ENCODE results near the gene STMP1. TPM values are rescaled to one million over a fixed set of nuclear protein-coding genes. Genes with fewer than 3 reads are reported as not detected.

The STMP1 gene
- polyA plus RNA-seq, 1 of the 3 experiments (the other 2 are of a cell fraction) = 26.0 TPM

DNA sequence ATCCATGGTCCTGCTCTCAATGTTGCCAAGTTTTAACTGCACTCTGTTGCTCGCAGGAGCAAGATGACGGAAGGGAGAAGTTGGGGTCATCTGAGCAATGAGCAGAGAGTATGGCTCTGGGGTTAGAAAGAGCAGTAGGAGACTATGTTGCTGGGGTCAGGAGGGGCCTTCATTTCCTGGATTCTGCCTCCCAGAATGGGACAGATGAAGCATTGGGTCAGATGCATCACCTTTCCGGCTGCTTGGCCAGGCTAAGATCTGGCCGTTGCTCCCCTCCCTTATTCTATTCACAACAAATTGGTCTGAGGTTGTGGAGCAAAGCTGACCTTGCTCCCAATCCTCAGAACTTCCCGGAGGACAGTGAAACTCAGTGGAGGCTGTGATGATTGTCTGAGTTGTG lies 22.4 kb downstream of the STMP1 start (continued):
- TF ChIP-seq RXRA (IDR thresholded peaks at IDR 0.05; ENCODE audit: borderline replicate concordance, low read depth) (no peak), SIN3A (IDR thresholded peaks at IDR 0.05; ENCODE audit: borderline replicate concordance, low read depth, low read length) (no peak), FOXJ3 (CRISPR knock-in tag; IDR thresholded peaks at IDR 0.05) (no peak)
- TF ChIP-seq, protein P1, sequence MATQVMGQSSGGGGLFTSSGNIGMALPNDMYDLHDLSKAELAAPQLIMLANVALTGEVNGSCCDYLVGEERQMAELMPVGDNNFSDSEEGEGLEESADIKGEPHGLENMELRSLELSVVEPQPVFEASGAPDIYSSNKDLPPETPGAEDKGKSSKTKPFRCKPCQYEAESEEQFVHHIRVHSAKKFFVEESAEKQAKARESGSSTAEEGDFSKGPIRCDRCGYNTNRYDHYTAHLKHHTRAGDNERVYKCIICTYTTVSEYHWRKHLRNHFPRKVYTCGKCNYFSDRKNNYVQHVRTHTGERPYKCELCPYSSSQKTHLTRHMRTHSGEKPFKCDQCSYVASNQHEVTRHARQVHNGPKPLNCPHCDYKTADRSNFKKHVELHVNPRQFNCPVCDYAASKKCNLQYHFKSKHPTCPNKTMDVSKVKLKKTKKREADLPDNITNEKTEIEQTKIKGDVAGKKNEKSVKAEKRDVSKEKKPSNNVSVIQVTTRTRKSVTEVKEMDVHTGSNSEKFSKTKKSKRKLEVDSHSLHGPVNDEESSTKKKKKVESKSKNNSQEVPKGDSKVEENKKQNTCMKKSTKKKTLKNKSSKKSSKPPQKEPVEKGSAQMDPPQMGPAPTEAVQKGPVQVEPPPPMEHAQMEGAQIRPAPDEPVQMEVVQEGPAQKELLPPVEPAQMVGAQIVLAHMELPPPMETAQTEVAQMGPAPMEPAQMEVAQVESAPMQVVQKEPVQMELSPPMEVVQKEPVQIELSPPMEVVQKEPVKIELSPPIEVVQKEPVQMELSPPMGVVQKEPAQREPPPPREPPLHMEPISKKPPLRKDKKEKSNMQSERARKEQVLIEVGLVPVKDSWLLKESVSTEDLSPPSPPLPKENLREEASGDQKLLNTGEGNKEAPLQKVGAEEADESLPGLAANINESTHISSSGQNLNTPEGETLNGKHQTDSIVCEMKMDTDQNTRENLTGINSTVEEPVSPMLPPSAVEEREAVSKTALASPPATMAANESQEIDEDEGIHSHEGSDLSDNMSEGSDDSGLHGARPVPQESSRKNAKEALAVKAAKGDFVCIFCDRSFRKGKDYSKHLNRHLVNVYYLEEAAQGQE (IDR thresholded peaks at IDR 0.05; ENCODE audit: low read depth, low read length) = no peak

GRCh38 chr7:135685306-135686084 lies 23.2 kb downstream of the STMP1 start:
- CTCF ChIA-PET = interaction anchor here (1.1 to 2.3 kb wide), 5 partner anchors 9 to 25 kb away, joined by 3 to 15 read pairs (median 6); no protein-coding TSS in a partner anchor
- Histone ChIP-seq H3K27ac (ENCODE audit: low read depth in 2 of 2, low read length in 1 of 2) (peak overlapping the region; percentile 34 to 59; a peak in 3 of 4 replicates), H3K4me1 (ENCODE audit: control insufficient read depth in 1 of 2, insufficient read depth in 2 of 2, low read depth in 1 of 2, low read length in 1 of 2) (peaks cover 37 to 38% of the 10 kb centered on the region in 2 experiments), H3K79me2 (ENCODE audit: insufficient read depth) (peaks cover 93% of the 10 kb centered on the region), H4K20me1 (ENCODE audit: insufficient read depth) (no peaks in the 10 kb centered on the region; the same call in 1 of the 2 replicates), H3K36me3 (replicated peaks in 1 of 2; ENCODE audit: control insufficient read depth in 1 of 2, insufficient read depth in 2 of 2, low read length in 1 of 2) (peaks cover 14 to 27% of the 10 kb centered on the region in 2 experiments), H2AFZ (ENCODE audit: low read depth) (no peak overlapping the region), H3K9ac (peak overlapping the region; percentile 19; the same call in 1 of the 2 replicates), H3K4me3 (ENCODE audit: low read depth in 2 of 2, low read length in 1 of 2) (no peak overlapping the region), H3F3A (replicated peaks; ENCODE audit: insufficient read depth) (peaks cover 15% of the 10 kb centered on the region), H3K9me3 (no peaks in the 10 kb centered on the region), H3K27me3 (ENCODE audit: insufficient read depth) (no peaks in the 10 kb centered on the region), H3K9me2 (no peaks in the 10 kb centered on the region), H3K4me2 (peak overlapping the region; percentile 56)
- WGBS (ENCODE audit: low lambda C conversion rate) = 79% methylated on average over 9 of the region's 9 CpGs
- POLR2A ChIA-PET = no interaction called here
- DNase-seq = no peak
- TF ChIP-seq, protein P1 (IDR thresholded peaks at IDR 0.05; ENCODE audit: low read depth, low read length) = 0 out of 2 replicates have a peak, but pooled peaks have one; percentile 11
- no peak for TF ChIP-seq CHD2 (IDR thresholded peaks at IDR 0.05; ENCODE audit: low read length, partially characterized antibody)
- TF ChIP-seq NFIC (IDR thresholded peaks at IDR 0.05; ENCODE audit: borderline replicate concordance) = peak; percentile 25; the same call in 1 of the 2 replicates
- no peak for TF ChIP-seq GATA2 (CRISPR knock-in tag; IDR thresholded peaks at IDR 0.05)
- TF ChIP-seq FOSL2 (IDR thresholded peaks at IDR 0.05; ENCODE audit: borderline replicate concordance, low read depth) = peak; percentile 34; the same call in 1 of the 2 replicates
- no peak for TF ChIP-seq TEAD4 (IDR thresholded peaks at IDR 0.05; ENCODE audit: borderline replicate concordance, insufficient read depth)
- no peak for TF ChIP-seq SMC3 (IDR thresholded peaks at IDR 0.05; ENCODE audit: low read depth, low read length)
- no peak for TF ChIP-seq SIN3A (IDR thresholded peaks at IDR 0.05; ENCODE audit: borderline replicate concordance, low read depth, low read length)
- no peak for TF ChIP-seq RCOR1 (IDR thresholded peaks at IDR 0.05; ENCODE audit: low read length)
- TF ChIP-seq POLR2AphosphoS5 (IDR thresholded peaks at IDR 0.05; ENCODE audit: low read depth, low read length) = no peak
- no peak for TF ChIP-seq GABPA (IDR thresholded peaks at IDR 0.05; ENCODE audit: low read depth)
- TF ChIP-seq TCF12 (IDR thresholded peaks at IDR 0.05) = peak; percentile 43; the same call in 1 of the 2 replicates
- TF ChIP-seq, protein P2, sequence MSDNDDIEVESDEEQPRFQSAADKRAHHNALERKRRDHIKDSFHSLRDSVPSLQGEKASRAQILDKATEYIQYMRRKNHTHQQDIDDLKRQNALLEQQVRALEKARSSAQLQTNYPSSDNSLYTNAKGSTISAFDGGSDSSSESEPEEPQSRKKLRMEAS (IDR thresholded peaks at IDR 0.05; ENCODE audit: low read depth) = 0 out of 2 replicates have a peak, but pooled peaks have one; percentile 31
- no peak for TF ChIP-seq TAF1 (IDR thresholded peaks at IDR 0.05; ENCODE audit: borderline replicate concordance, low read depth, low read length)
- no peak for TF ChIP-seq EZH2phosphoT487 (IDR thresholded peaks at IDR 0.05; ENCODE audit: borderline replicate concordance, low read depth)
- no peak for TF ChIP-seq USF1 (IDR thresholded peaks at IDR 0.05; ENCODE audit: borderline replicate concordance, low read depth)
- TF ChIP-seq PBX3 (IDR thresholded peaks at IDR 0.05) = peak; percentile 43
